ENCODE measurements around the gene FEM1B. TPM values are rescaled to one million over a fixed set of nuclear protein-coding genes. Genes with fewer than 3 reads are reported as not detected.

The FEM1B gene
- total and polyA plus RNA-seq, 2 experiments from 2014 or later = 11.9 to 62.8 TPM

GRCh38 chr15:68286256-68286655 lies 8.7 kb downstream of the FEM1B start:
- TF ChIP-seq EZH2phosphoT487 (IDR thresholded peaks at IDR 0.05; ENCODE audit: low read depth, severe bottlenecking, unreplicated experiment) = no peak
- TF ChIP-seq CTCF (IDR thresholded peaks at IDR 0.05; ENCODE audit: poor library complexity) = no peak
- no peak for TF ChIP-seq EZH2 (IDR thresholded peaks at IDR 0.05; ENCODE audit: borderline replicate concordance)
- H3K79me2 ChIP-seq = peaks cover 100% of the 10 kb centered on the region
- DNase-seq (ENCODE audit: low spot score) = no peak
- H3K9me2 ChIP-seq (replicated peaks; ENCODE audit: insufficient read depth) = no peaks in the 10 kb centered on the region
- H3K27ac ChIP-seq = peak overlapping the region; percentile 11
- H3K4me3 ChIP-seq = no peak overlapping the region
- peaks cover 12% of the 10 kb centered on the region for H3K4me1 ChIP-seq (ENCODE audit: insufficient read depth)
- H3K36me3 ChIP-seq (replicated peaks; ENCODE audit: insufficient read depth, low read depth) = no peaks in the 10 kb centered on the region
- no peak overlapping the region for H2AFZ ChIP-seq
- peaks cover 75% of the 10 kb centered on the region for H4K20me1 ChIP-seq (ENCODE audit: insufficient read depth, poor library complexity, severe bottlenecking)
- no peaks in the 10 kb centered on the region for H3K9me3 ChIP-seq (ENCODE audit: low read depth)
- no peak overlapping the region for H3K4me2 ChIP-seq
- WGBS (ENCODE audit: low lambda C conversion rate, missing lambda C conversion rate) = 92% methylated on average over 5 of the region's 5 CpGs
- no peaks in the 10 kb centered on the region for H3K27me3 ChIP-seq

- H3K36me3 ChIP-seq (replicated peaks; ENCODE audit: insufficient read depth, low read depth) = no peaks in the 10 kb centered on the region
- no peak overlapping the region for H3K4me3 ChIP-seq
- H3K9me2 ChIP-seq (replicated peaks; ENCODE audit: insufficient read depth) = no peaks in the 10 kb centered on the region
- H3K9me3 ChIP-seq (ENCODE audit: low read depth) = no peaks in the 10 kb centered on the region
- no peaks in the 10 kb centered on the region for H3K27me3 ChIP-seq
- TF ChIP-seq EZH2phosphoT487 (IDR thresholded peaks at IDR 0.05; ENCODE audit: low read depth, severe bottlenecking, unreplicated experiment) (no peak), EZH2 (IDR thresholded peaks at IDR 0.05; ENCODE audit: borderline replicate concordance) (no peak), CTCF (IDR thresholded peaks at IDR 0.05; ENCODE audit: poor library complexity) (no peak)
- DNase-seq (ENCODE audit: low spot score) = no peak
- H2AFZ ChIP-seq = no peak overlapping the region
- no peak overlapping the region for H3K27ac ChIP-seq
- peaks cover 77% of the 10 kb centered on the region for H4K20me1 ChIP-seq (ENCODE audit: insufficient read depth, poor library complexity, severe bottlenecking)
- no peak overlapping the region for H3K4me2 ChIP-seq
- H3K4me1 ChIP-seq (ENCODE audit: insufficient read depth) = peaks cover 7% of the 10 kb centered on the region
- WGBS (ENCODE audit: low lambda C conversion rate, missing lambda C conversion rate) = 92% methylated on average over 2 of the region's 2 CpGs
- peaks cover 99% of the 10 kb centered on the region for H3K79me2 ChIP-seq
Observed at GRCh38 chr15:68289057-68289456, 11.5 kb downstream of the FEM1B start.

- Histone ChIP-seq H2AFZ (no peak overlapping the region), H4K20me1 (ENCODE audit: insufficient read depth, poor library complexity, severe bottlenecking) (peaks cover 76% of the 10 kb centered on the region), H3K27me3 (no peaks in the 10 kb centered on the region), H3K27ac (no peak overlapping the region), H3K4me3 (no peak overlapping the region), H3K79me2 (peaks cover 99% of the 10 kb centered on the region), H3K4me1 (ENCODE audit: insufficient read depth) (peaks cover 7% of the 10 kb centered on the region), H3K4me2 (no peak overlapping the region), H3K9me2 (replicated peaks; ENCODE audit: insufficient read depth) (no peaks in the 10 kb centered on the region), H3K9me3 (ENCODE audit: low read depth) (no peaks in the 10 kb centered on the region), H3K36me3 (replicated peaks; ENCODE audit: insufficient read depth, low read depth) (no peaks in the 10 kb centered on the region)
- no peak for DNase-seq (ENCODE audit: low spot score)
- TF ChIP-seq EZH2 (IDR thresholded peaks at IDR 0.05; ENCODE audit: borderline replicate concordance) (no peak), CTCF (IDR thresholded peaks at IDR 0.05; ENCODE audit: poor library complexity) (no peak), EZH2phosphoT487 (IDR thresholded peaks at IDR 0.05; ENCODE audit: low read depth, severe bottlenecking, unreplicated experiment) (no peak)
- 97% methylated on average over 14 of the region's 14 CpGs for WGBS (ENCODE audit: low lambda C conversion rate, missing lambda C conversion rate)
Observed at GRCh38 chr15:68289621-68290352, 12.2 kb downstream of the FEM1B start.
